ENCODE results near the gene FRMD4A.
A peak's percentile ranks its signal among the peaks of the same experiment; 100 is the strongest.
"Not testable (repeated sequence)": the region's sequence is repeated elsewhere in the genome, so short reads cannot be mapped to it uniquely, and the experiment has no call there.

The FRMD4A gene

DNA sequence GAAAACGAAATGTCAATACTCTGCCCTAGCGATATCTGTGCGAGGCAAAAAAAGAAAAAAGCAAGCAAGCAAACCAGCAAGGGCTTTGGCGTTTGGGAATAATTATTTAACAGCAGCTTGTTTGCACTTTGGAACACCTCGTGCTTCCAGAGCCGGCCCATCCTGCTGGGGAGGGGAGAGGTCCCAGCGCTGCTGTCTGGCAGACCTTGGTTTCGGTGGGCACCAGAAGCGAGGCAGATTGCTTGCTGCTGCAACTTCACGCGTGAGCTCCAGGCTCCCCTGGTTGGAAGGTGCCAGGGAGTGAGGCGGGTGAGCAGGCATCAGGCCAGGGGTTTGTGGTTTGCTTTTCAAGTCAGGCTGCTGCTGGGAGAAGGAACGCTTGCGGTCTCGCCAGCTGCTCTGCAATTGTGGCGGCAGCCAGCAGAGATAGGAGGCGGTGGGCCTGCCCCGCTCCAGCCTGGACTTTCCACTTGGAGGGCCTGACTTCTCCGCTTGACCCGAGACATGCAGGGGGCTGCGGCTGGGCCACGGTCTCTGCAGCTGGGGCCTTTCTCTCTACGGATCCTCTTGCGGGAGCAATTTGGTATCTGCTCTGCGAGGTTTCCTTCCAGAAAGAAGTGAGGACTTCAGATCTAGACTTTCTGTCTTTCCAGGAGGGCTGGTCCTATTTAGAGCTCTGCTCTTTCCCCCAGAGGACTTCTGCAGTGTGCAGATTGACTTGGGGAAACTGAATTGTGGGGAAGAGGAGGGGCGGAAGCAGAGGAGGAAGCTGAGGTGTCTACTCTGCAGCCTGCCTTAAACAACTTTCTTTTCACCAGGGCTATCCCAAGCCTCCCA is 612.6 kb downstream of the FRMD4A start:
- TF ChIP-seq, protein P1, sequence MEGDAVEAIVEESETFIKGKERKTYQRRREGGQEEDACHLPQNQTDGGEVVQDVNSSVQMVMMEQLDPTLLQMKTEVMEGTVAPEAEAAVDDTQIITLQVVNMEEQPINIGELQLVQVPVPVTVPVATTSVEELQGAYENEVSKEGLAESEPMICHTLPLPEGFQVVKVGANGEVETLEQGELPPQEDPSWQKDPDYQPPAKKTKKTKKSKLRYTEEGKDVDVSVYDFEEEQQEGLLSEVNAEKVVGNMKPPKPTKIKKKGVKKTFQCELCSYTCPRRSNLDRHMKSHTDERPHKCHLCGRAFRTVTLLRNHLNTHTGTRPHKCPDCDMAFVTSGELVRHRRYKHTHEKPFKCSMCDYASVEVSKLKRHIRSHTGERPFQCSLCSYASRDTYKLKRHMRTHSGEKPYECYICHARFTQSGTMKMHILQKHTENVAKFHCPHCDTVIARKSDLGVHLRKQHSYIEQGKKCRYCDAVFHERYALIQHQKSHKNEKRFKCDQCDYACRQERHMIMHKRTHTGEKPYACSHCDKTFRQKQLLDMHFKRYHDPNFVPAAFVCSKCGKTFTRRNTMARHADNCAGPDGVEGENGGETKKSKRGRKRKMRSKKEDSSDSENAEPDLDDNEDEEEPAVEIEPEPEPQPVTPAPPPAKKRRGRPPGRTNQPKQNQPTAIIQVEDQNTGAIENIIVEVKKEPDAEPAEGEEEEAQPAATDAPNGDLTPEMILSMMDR (IDR thresholded peaks at IDR 0.05), result no peak
- no peak for TF ChIP-seq ZFX (IDR thresholded peaks at IDR 0.05; ENCODE audit: borderline replicate concordance)

DNA sequence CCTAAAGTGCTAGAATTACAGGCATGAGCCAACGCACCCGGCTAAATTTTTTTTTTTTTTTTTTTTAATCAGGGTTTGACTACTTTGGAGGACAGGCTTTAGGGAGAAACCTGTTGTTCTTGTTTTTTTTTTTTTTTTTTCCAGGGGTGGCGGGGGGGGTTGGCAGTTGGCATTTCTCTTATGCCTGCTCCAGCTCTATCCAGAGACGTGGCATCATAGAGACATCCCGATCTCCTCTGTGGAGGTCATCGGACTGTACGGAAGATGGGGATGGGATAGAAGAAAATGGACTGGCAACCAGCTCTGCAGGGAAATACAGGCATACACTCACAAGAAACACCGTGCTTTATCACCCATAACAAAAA is 613.2 kb downstream of the FRMD4A start:
- H3K27ac ChIP-seq, result peak overlapping the region; percentile 80
- no peak for TF ChIP-seq ZFX (IDR thresholded peaks at IDR 0.05; ENCODE audit: borderline replicate concordance)
- TF ChIP-seq, protein P1 (IDR thresholded peaks at IDR 0.05), result no peak

More for the DNA sequence above, 612.6 kb downstream of the FRMD4A start:
- peak overlapping the region; percentile 80 for H3K27ac ChIP-seq

DNA sequence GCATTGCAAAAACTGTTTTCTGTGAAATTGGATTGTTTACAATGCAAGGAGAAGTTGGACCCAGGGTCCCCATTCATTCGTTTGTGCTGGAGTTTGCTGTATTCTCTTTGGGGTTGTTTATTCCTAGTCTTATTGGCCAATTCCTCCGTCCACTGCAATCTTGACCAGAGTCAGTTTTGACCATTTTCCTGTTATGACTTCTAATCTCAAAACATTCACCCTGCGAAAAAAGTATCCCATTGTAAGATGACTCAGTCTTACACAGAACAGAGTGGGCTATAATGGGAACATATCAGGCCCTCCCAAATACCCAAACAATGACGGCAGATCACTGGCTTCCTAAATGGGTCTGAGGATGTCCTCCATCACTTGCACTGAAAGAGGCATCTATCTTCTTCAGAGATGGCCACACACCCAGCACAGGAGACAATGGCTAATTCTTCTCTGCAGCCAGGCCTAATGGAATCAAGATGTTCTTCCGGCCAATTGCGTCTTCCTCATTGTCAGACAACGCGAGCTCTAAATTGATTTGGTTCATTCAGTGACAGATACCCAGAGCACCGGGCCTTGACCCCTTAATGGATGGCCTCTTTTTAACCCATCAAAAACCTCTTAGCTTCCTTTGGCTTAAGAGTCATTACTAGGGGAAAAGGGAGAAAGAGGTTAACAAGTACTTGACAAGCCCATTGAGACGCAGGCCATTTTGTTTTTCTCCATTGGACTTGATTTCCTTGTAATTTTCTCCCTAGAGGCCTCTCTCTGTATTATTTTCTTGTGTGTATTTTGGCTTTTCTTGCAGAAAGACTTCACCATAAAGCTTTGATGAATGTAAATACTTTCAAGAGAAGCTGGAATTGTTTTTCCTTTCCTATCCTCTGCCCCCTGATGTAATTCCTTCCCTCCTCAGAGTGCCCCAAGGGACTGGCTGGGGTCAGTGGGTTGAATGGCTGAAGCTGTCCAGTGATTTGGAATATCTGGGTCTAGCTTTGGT is 614.3 kb downstream of the FRMD4A start:
- TF ChIP-seq, protein P1 (IDR thresholded peaks at IDR 0.05), result no peak
- no peak for TF ChIP-seq ZFX (IDR thresholded peaks at IDR 0.05; ENCODE audit: borderline replicate concordance)
- H3K27ac ChIP-seq, result peak overlapping the region; percentile 80

DNA sequence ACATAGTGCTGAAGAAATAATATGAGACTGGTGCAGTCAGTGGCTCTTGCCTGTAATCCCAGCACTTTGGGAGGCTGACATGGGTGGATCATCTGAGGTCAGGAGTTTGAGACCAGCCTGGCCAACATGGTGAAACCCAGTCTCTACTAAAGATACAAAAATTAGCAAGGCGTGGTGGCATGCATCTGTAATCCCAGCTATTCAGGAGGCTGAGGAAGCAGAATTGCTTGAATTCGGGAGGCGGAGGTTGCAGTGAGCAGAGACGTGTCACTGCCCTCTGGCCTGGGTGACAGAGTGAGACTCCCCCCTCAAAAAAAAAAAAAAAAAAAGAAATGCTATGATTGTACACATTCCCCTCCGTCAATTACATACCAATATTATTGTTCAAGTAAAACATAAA is 615.1 kb downstream of the FRMD4A start:
- H3K27ac ChIP-seq, result not testable (repeated sequence)

DNA sequence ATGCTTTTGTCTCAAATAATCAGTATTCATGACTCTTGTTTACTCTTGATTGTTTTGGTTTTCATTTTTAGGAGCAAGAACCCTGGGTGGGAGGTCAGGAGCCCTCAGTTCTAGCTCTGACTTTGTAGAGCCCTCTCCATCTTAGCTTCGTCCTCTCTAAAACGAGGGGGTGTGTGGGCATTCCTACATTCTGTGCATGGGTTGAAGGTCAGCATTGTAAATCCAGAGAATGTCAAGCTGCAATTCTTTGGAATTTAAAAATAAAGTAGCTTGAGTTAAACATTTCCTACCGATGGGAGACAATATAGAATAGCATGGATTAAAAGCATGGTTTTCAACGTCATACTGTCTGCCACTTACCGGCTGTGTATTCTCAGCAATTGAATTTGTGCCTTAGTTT is 615.6 kb downstream of the FRMD4A start:
- TF ChIP-seq, protein P1 (IDR thresholded peaks at IDR 0.05), result no peak
- TF ChIP-seq ZFX (IDR thresholded peaks at IDR 0.05; ENCODE audit: borderline replicate concordance), result no peak

DNA sequence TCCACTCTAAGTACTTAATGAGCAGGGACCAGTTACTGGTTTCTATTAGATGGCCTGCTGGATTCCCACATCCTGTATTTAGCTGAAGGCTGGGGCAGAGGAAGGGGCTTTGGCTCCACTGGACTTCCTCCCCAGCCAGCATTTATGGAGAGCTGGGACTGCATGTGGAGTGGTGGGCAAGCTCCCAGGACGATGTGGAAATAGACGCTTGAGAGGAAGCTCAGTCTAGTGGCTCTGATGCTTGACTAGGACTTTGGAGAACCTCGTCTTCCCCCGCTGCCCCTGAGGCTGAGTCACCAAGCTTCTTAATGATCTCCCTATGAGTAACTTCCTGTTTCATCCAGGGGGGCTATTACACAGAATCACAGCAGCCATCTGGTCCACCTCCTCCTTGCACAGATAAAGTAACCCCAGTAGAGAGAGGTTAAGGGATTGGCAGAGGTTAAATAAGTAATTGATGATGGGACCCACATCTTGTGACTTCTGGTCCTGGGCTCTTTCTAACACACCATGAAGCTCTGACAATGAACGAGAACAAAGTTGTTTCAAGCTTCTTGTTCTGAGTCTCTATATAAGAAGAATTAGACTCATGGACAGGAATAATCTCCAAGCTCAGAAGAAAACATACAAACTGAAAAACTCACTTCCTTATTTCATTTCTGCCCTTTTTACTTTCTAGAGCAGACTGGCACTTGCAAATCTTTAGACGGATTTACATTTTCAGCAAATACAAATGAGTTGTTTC is 617.7 kb downstream of the FRMD4A start:
- no peak for TF ChIP-seq ZFX (IDR thresholded peaks at IDR 0.05; ENCODE audit: borderline replicate concordance)
- TF ChIP-seq, protein P1 (IDR thresholded peaks at IDR 0.05), result no peak
- H3K27ac ChIP-seq, result no peak overlapping the region

More for the DNA sequence above, 615.6 kb downstream of the FRMD4A start:
- H3K27ac ChIP-seq, result no peak overlapping the region

DNA sequence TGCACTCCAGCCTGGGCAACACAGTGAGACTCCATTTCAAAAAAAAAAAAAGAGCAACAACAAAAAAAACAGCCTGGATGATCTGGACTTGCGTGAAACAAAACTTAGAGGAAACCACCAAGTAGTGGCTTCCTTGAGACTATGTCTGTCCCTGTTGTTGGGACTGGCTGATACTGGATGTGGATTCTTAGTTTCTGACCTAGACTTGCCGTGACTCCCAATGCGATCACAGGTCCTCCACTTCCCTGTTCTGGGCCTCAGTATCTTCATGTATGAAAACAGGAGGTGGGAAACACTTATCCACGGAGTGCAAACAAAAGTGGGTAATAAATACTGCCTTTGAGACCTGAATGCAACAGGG is 618.3 kb downstream of the FRMD4A start:
- no peak overlapping the region for H3K27ac ChIP-seq
- TF ChIP-seq, protein P1 (IDR thresholded peaks at IDR 0.05), result no peak
- TF ChIP-seq ZFX (IDR thresholded peaks at IDR 0.05; ENCODE audit: borderline replicate concordance), result no peak
